GM12891 (cell line): ENCODE data around the gene MUSTN1. TPM values are rescaled to one million over a fixed set of nuclear protein-coding genes. Genes with fewer than 3 reads are reported as not detected.

Experiments
- DNase-seq: peaks from one replicate; pipeline ENCODE4 v3.0.0; 2011; ENCODE audit warnings: low spot score; ENCODE audit not compliant: insufficient read length
- FAIRE-seq: peaks from 2 replicates; lab custom pipeline; 2011; peaks lifted over from hg19 to GRCh38; lab: Jason Lieb, UNC
- PAX5 ChIP-seq: IDR thresholded peaks from 2 replicates; pipeline ENCODE4 v1.6.1; 2011; ENCODE audit warnings: low read length, moderate library complexity, mild to moderate bottlenecking; ENCODE audit not compliant: insufficient read depth, severe bottlenecking
- POLR2A ChIP-seq: IDR thresholded peaks from 2 replicates; pipeline ENCODE4 v1.6.1; 2011; ENCODE audit warnings: low read depth, low read length, control low read depth
- POLR2AphosphoS5 ChIP-seq: IDR thresholded peaks from 2 replicates; pipeline ENCODE4 v1.6.1; 2011; ENCODE audit warnings: low read depth, low read length, control low read depth
- POU2F2 ChIP-seq: IDR thresholded peaks from 2 replicates; pipeline ENCODE4 v1.6.1; 2011; ENCODE audit warnings: low read depth, mild to moderate bottlenecking, control low read depth, low read length, moderate library complexity
- SPI1 ChIP-seq: IDR thresholded peaks from 2 replicates; pipeline ENCODE4 v1.6.1; 2011; ENCODE audit warnings: low read depth, low read length, control low read depth
- TAF1 ChIP-seq: IDR thresholded peaks from 2 replicates; pipeline ENCODE4 v1.6.1; 2011; ENCODE audit warnings: low read depth, low read length, control low read depth
- polyA plus RNA-seq: library from polyadenylated mRNA; unstranded; fragments of >200 nt; gene quantifications from one replicate; pipeline ENCODE4 v1.2.1, GENCODE V29; 2012; ENCODE audit warnings: low read depth, missing spikeins, inconsistent platforms; ENCODE audit not compliant: missing spikeins

MUSTN1 gene
- 1.4 TPM for polyA plus RNA-seq

DNA sequence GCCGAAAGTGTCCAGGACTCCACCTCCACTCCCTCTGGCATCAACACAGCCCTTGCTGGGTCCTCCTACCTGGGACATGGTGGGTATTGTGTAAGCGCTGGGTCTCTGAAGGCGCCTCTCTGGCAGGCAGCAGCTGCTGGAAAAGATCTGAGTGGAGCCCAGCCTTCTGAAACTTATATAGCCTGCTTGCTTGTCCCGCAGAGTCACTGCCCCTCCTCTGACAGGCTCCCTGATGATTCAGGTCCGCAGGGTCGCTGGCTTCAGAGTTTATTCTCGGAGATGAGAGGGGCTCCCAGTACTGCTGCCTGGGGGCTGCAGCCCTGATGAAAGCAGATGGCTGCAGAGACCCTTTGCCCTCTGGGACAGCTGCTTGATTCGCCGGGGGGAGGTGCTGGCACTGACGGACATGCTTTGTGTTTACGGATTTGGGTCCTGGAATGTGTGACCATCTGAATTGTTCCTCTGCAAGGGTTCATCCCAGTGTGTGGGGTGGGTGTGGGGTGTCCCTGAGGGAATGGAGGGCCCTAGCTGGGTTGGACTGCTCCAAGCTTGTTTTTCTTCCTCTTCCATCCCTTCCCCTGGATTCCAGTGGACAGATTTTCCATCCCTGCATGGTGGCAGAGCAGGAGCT is at the start of gene MUSTN1:
Gene MUSTN1, minus strand, starts transcription at position 149 of the 631 bp plus-strand sequence. Its CDS starts 71 bp downstream, at position 78.
- FAIRE-seq, result no peak
- TF ChIP-seq PAX5 (no peak), SPI1 (no peak), TAF1 (no peak), POLR2AphosphoS5 (no peak), POU2F2 (no peak), POLR2A (no peak)
- no peak for DNase-seq

DNA sequence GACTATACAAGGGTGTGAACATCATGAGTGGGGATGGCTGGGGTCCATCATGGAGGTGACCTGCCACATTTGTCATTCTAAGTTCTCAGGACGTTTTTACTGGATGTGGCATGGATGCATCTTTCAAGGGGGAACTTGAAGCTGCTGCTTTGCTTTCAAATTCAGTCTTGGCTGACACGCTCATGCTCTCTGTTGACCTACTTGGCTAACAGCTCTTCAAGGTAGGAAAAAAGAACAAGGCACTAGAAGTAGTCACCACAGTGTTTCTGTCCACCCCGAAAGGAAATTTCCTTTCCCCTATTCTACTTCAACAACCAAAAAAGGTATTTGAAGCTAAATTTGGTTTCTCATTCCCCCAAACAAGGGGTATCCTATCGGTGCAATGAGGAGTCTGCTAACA is 47.6 kb upstream of the MUSTN1 start:
- TF ChIP-seq SPI1 (no peak), POLR2A (no peak), POLR2AphosphoS5 (no peak), TAF1 (no peak), POU2F2 (no peak), PAX5 (no peak)
- DNase-seq (no peak), FAIRE-seq (no peak)

DNA sequence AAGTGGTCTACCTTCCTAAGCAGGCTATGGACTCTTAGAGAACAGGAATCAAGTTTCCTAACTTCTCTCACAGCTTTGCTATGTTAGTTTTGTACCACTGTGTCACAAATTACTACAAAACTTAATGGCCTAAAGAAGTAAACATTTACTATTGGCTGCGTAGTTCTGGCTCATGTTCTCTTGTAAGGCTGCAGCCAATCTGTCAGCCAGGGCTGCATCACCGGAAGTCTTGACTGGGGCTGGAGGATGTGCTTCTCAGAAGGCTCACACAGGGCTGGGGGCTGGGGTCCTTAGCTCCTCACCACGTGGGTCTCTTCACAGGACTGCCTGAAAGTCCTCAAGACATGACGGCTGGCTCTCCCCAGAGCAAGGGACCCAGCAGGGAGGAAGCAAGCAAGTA is 47.1 kb upstream of the MUSTN1 start:
- no peak for DNase-seq
- TF ChIP-seq POU2F2, result no peak
- no peak for TF ChIP-seq TAF1
- no peak for TF ChIP-seq POLR2A
- no peak for TF ChIP-seq POLR2AphosphoS5
- no peak for TF ChIP-seq SPI1
- no peak for TF ChIP-seq PAX5
- no peak for FAIRE-seq

DNA sequence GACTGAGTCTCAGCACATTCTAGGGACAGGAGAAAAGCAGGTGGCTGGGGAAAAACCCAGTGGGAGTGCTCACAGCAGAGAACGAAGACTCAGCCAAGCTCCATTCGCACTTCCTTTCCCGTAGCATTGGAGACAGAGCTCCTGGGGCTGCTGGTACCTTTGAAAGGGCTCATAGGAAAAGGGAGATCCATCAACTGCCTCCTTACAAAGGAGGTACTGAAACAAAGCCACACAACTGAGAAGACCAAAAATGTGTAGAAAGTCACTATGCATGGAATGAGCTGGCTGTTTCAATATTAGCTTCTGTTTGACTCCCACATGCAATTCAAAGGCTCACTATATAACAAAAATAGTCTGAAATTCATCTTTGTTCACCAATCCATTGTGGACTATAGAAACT is 45.7 kb upstream of the MUSTN1 start:
- DNase-seq (no peak), FAIRE-seq (peak; percentile 54)
- TF ChIP-seq SPI1, result peak; percentile 55
- no peak for TF ChIP-seq POLR2A
- TF ChIP-seq POU2F2, result 0 out of 2 replicates have a peak, but pooled peaks have one; percentile 16

DNA sequence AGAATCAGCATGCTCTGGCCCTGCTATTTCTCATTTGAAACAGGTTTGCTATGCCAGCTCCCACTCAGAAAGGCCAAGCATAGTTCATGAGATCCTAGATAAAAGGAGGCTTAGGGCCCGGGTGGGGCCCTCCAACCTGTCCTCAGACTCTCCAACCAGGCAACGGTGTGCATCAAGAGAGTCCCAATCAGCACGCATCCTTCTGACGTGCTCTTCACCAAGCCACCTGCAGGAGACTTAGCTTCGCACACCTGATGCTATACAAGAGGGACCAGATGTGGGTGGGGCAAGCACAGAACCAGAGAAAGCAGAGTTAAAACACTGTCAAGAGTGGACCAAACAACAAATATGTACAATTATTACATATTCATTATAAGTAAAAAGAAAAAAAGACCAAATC is 45.2 kb upstream of the MUSTN1 start:
- no peak for DNase-seq
- peak; percentile 38 for FAIRE-seq
- no peak for TF ChIP-seq SPI1
- no peak for TF ChIP-seq TAF1
- TF ChIP-seq POU2F2, result no peak
- no peak for TF ChIP-seq POLR2A
- TF ChIP-seq PAX5, result no peak

DNA sequence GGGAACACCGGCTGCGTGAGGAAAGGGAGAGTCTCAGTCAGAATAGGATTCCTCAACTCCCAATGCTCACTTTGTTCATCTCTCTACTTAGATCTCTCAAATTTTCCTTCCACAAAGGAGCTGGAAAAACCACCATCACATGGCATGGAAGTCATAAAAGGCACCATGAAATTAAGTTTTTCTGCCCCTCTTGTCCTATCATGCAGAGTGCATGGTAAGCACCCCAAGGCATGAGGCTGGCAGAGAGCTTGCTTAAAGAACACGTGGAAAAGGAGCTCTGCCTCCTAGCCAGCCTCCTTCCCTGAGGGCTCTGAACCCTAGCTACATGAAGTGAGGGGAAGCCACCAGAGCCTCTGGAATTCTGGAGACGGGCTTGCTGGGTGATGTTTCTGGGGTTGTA is 44.8 kb upstream of the MUSTN1 start:
- no peak for FAIRE-seq
- no peak for TF ChIP-seq POU2F2
- no peak for TF ChIP-seq SPI1
- no peak for TF ChIP-seq TAF1
- DNase-seq, result no peak

DNA sequence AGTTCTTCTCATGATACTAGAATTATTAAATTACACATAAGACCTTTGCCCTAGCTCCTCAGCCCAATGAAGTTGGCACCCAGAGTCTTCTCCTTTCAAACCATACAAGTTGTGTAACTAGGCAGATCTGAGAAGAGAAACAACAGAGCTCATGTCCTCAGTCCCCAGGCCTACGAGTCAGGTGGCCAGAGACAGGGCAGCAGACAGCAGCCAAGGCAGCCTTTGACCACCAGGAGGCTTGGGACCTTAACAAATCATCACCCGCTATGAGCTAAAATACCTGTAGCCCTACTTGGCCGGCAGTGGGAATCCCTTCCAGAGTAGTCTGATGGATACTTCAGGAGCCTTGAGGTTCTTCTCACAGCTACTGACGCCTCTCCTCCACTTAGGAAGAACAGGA is 44.3 kb upstream of the MUSTN1 start:
- FAIRE-seq, result no peak
- TF ChIP-seq TAF1 (no peak), POLR2A (no peak), POLR2AphosphoS5 (no peak), SPI1 (no peak), PAX5 (no peak), POU2F2 (no peak)
- no peak for DNase-seq

DNA sequence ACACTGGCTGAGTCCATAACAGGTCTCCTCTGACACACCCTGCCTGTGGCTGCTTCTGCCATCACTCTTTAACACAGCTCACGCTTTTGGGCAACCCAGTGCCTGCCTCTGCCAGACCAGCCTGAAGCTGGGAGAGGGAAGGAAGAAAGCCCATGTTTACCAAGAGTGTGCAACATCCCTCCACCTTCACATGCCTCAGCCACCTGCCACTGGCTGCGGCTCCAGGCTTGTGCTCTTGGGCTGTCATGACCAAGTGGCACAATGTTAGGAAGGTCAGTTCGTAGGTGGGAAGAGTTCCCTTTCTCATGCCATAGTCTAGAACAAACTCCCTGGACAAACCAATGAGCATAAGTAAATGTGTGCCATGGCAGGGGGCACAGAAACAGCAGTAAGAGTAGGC is 42.3 kb upstream of the MUSTN1 start:
- DNase-seq (no peak), FAIRE-seq (no peak)
- no peak for TF ChIP-seq POLR2A
- TF ChIP-seq TAF1, result no peak
- no peak for TF ChIP-seq SPI1
- no peak for TF ChIP-seq PAX5
- TF ChIP-seq POLR2AphosphoS5, result no peak
- no peak for TF ChIP-seq POU2F2

DNA sequence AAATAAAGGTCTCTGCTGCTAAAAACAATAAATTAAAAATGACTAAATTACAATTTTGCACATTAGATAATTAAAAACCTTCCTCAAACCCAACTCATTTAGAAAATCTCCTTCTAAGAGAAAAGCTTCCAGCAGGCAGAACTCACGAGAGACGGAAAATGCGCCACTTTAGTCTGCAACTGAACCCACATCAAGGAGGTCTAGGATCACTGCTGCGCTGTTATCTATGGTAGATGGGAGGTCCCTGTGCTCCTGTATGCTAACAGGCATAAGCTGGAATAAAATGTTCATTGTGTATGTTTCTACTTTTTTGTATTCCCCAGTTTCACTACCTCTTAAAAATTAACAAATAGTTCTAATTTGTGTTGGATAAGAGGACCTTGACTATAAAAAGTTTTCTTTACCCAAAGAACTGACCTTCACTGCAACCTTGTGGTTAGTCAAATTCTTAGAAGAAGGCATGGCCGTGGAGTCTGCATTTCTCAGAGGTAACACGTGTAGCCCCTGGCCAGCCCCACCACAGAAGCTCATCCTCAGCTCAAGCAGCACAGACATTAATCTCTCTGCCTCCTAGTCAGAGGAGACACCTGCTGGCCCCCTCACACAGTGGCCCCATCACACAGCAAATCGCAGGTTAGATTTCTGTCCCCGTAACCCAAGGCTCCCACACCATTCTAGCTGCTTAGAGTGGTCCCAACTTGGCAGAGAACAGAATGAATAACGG is 40.2 kb upstream of the MUSTN1 start:
- FAIRE-seq, result no peak
- DNase-seq, result no peak
- TF ChIP-seq POLR2AphosphoS5, result no peak
- no peak for TF ChIP-seq PAX5
- TF ChIP-seq SPI1, result no peak
- TF ChIP-seq TAF1, result no peak
- TF ChIP-seq POU2F2, result no peak
- TF ChIP-seq POLR2A, result no peak

DNA sequence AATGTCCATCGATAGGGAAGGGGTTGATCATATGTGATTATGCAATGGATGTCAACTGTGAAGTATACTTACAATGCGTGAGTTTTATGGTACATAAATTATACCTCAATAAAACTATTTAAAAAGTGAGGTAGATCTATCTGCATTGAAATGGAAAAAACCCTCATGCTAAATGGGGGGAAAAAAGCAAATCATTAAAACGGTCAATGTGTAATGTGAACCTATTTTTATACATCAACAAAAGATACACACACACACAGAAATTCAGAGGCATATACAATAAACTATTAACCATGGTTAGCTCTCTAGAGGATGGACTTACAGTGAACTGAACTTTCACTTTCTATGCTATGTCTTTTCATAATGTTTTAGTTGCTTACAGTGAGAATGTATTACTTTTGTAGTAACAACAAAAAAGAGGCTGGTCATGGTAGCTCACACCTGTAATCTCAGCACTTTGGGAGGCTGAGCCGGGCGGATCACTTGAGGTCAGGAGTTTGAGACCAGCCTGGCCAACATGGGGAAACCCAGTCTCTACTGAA is 39.4 kb upstream of the MUSTN1 start:
- TF ChIP-seq TAF1 (no peak), SPI1 (no peak), POLR2A (no peak), POU2F2 (no peak), PAX5 (no peak), POLR2AphosphoS5 (no peak)
- peak; percentile 60 for FAIRE-seq

More for the DNA sequence above, 39.4 kb upstream of the MUSTN1 start:
- no peak for DNase-seq
